ENCODE results near the gene CCNG2.

DNA sequence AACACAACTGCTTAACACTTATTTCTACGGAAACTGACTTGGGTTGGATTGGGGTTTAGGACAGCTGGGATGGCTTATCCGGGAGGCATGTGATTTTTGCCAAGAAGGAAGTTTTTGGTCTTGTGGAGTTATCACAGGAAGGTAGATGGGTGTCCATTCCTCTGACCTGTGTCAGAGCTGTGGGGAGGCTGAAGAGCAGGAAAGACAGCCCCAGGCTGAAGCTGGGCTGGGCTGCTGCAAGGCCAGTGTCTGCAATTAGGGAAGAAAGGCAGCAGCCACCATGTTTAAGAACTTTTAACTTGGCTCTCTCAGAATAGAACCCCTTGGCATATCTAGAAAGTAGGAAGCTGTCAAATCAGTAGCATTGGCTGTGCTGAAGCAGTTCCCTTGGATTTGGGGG, 42.3 kb downstream of the CCNG2 start:
- TF ChIP-seq POLR2A (IDR thresholded peaks at IDR 0.05; ENCODE audit: extremely low read depth, insufficient read length) = no peak
- TF ChIP-seq, protein P1, sequence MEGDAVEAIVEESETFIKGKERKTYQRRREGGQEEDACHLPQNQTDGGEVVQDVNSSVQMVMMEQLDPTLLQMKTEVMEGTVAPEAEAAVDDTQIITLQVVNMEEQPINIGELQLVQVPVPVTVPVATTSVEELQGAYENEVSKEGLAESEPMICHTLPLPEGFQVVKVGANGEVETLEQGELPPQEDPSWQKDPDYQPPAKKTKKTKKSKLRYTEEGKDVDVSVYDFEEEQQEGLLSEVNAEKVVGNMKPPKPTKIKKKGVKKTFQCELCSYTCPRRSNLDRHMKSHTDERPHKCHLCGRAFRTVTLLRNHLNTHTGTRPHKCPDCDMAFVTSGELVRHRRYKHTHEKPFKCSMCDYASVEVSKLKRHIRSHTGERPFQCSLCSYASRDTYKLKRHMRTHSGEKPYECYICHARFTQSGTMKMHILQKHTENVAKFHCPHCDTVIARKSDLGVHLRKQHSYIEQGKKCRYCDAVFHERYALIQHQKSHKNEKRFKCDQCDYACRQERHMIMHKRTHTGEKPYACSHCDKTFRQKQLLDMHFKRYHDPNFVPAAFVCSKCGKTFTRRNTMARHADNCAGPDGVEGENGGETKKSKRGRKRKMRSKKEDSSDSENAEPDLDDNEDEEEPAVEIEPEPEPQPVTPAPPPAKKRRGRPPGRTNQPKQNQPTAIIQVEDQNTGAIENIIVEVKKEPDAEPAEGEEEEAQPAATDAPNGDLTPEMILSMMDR (IDR thresholded peaks at IDR 0.05; ENCODE audit: low read depth, low read length) = no peak
- TF ChIP-seq, protein P2, sequence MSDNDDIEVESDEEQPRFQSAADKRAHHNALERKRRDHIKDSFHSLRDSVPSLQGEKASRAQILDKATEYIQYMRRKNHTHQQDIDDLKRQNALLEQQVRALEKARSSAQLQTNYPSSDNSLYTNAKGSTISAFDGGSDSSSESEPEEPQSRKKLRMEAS (IDR thresholded peaks at IDR 0.05; ENCODE audit: low read depth, low read length) = no peak

Measured in NB4 (cell line).